Common myeloid progenitor, CD34-positive (primary cell): ENCODE measurements around the gene MT1F.
A peak's percentile ranks its signal among the peaks of the same experiment; 100 is the strongest.
"Not testable (repeated sequence)": the region's sequence is repeated elsewhere in the genome, so short reads cannot be mapped to it uniquely, and the experiment has no call there.

Experiments
- CTCF ChIA-PET: fragments of 350-600 bp; sonication (Branson Sonifier 250); formaldehyde crosslinking; loops from one replicate; lab custom pipeline; 2021; ENCODE audit warnings: antibody characterized with exemption; lab: Charles Lee
- POLR2A ChIA-PET: fragments of 350-600 bp; sonication (Branson Sonifier 250); formaldehyde crosslinking; loops from one replicate; lab custom pipeline; 2021; ENCODE audit warnings: antibody characterized with exemption; lab: Charles Lee
- DNase-seq, 3 donors: peaks; one replicate each; pipeline versions ENCODE4 v3.0.0 to v3.0.0-alpha.2; 2013
- H3K27ac ChIP-seq, 2 experiments: 1 replicate in 1 of 2; 2 replicates in 1 of 2; pipeline ENCODE4 v1.7.0; 2013; ENCODE audit warnings: inconsistent platforms in 2 of 2, low read length in 2 of 2, mild to moderate bottlenecking in 2 of 2, low read depth in 1 of 2, moderate library complexity in 1 of 2; ENCODE audit not compliant: severe bottlenecking in 2 of 2, insufficient read depth in 1 of 2, poor library complexity in 1 of 2
- H3K27me3 ChIP-seq, 5 experiments: replicated peaks in 2 of 5; 1 replicate in 3 of 5; 2 replicates in 2 of 5; pipeline versions ENCODE4 v1.6.1 to v1.7.0; 2013; ENCODE audit warnings: low read length in 4 of 5, mild to moderate bottlenecking in 2 of 5, moderate library complexity in 2 of 5, inconsistent platforms in 1 of 5; ENCODE audit not compliant: insufficient read depth in 5 of 5, control insufficient read depth in 4 of 5
- H3K36me3 ChIP-seq, 4 experiments: 1 replicate in 2 of 4; 2 replicates in 2 of 4; pipeline versions ENCODE4 v1.6.1 to v1.7.0; 2013; ENCODE audit warnings: low read length in 3 of 4, control low read depth in 1 of 4, mild to moderate bottlenecking in 1 of 4; ENCODE audit not compliant: control insufficient read depth in 4 of 4, insufficient read depth in 4 of 4
- H3K4me1 ChIP-seq, 4 experiments: 1 replicate in 3 of 4; 2 replicates in 1 of 4; pipeline versions ENCODE4 v1.6.1 to v1.7.1; 2013; ENCODE audit warnings: low read length in 3 of 4, mild to moderate bottlenecking in 3 of 4, control low read depth in 1 of 4, inconsistent platforms in 1 of 4, moderate library complexity in 1 of 4; ENCODE audit not compliant: control insufficient read depth in 4 of 4, insufficient read depth in 4 of 4; ENCODE audit errors: control extremely low read depth in 1 of 4
- H3K4me3 ChIP-seq, 7 experiments: 1 replicate in 4 of 7; 2 replicates in 3 of 7; pipeline versions ENCODE4 v1.5.1 to v1.7.0; 2013; ENCODE audit warnings: mild to moderate bottlenecking in 7 of 7, low read length in 6 of 7, moderate library complexity in 6 of 7, inconsistent platforms in 2 of 7, low read depth in 2 of 7, control low read depth in 1 of 7; ENCODE audit not compliant: insufficient read depth in 4 of 7, control insufficient read depth in 1 of 7; ENCODE audit errors: extremely low read depth in 1 of 7
- H3K9me3 ChIP-seq, 5 experiments: 1 replicate in 4 of 5; 2 replicates in 1 of 5; pipeline versions ENCODE4 v1.6.1 to v1.7.1; 2013; ENCODE audit warnings: low read length in 4 of 5, mild to moderate bottlenecking in 2 of 5, inconsistent platforms in 1 of 5, low read depth in 1 of 5, moderate library complexity in 1 of 5; ENCODE audit not compliant: control insufficient read depth in 4 of 5, insufficient read depth in 2 of 5; ENCODE audit errors: control extremely low read depth in 1 of 5
- WGBS: methylation state at CpG from one replicate; pipeline ENCODE4 v1.1.5; 2013; ENCODE audit not compliant: insufficient coverage; 5-methylcytosine and 5-hydroxymethylcytosine counted together

The MT1F gene

DNA sequence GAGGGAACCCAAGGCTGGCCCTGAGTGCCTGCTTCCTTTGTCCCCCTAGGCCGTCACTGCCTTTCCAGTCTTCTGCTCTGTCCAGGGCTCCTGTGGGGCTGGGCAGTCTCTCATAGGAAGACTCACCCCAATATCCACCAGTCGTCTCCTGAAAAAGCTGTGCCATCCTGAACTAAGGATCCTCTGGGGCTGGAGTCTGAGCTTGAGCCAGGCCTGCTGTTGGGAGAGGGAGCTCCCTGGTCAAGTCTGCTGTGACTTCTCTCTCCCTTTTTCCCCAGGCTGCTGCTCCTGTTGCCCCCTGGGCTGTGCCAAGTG is 12.8 kb downstream of the MT1F start:
- DNase-seq: no peak
- ChIA-PET POLR2A (interaction anchor here (0.6 kb wide), 1 partner anchor 68 kb away, joined by 3 read pairs; no protein-coding TSS in a partner anchor), CTCF (interaction anchor here (1.0 to 7.2 kb wide), 4 partner anchors 9 to 32 kb away, joined by 3 to 42 read pairs (median 4); partner anchors contain the start of gene MT1X)
- no peak overlapping the region for H3K4me3 ChIP-seq
- H3K4me1 ChIP-seq: peaks cover 0 to 19% (median 6%) of the 10 kb centered on the region in 4 experiments
- H3K9me3 ChIP-seq: no peaks in the 10 kb centered on the region
- H3K36me3 ChIP-seq: no peaks in the 10 kb centered on the region
- H3K27ac ChIP-seq: no peak overlapping the region
- WGBS: 71% methylated on average over 2 of the region's 2 CpGs
- peaks cover 8 to 92% (median 48%) of the 10 kb centered on the region in 5 experiments for H3K27me3 ChIP-seq

DNA sequence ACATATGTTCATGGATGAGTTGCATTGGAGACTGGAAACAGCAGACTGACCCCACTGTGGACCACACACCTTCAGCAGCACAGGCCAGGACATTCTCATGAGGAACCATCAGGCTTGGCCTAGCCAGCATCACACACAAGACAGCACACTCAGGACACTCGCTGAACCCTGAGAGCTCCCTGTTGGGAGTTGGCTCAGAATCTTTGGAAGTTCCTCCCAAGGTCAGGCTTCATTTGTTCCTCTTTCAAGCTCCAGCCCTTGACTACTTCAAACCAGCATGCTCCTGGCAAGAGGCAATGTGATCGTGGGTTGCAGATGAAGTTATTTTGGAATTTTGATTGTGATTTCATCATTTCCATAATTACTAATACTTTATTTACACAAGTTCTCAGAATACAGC is 13.9 kb downstream of the MT1F start:
- H3K36me3 ChIP-seq, H3K27ac ChIP-seq, H3K4me3 ChIP-seq, POLR2A ChIA-PET, DNase-seq, H3K9me3 ChIP-seq: not testable (repeated sequence)
- Histone ChIP-seq H3K4me1 (peaks cover 0 to 27% (median 12%) of the 10 kb centered on the region in 4 experiments), H3K27me3 (peaks cover 8 to 90% (median 46%) of the 10 kb centered on the region in 5 experiments)
- CTCF ChIA-PET: interaction anchor here (2.0 to 7.2 kb wide), 2 partner anchors 11 to 30 kb away, joined by 4 to 42 read pairs; partner anchors contain the start of gene MT1X
- 100% methylated on average over 1 of the region's 2 CpGs for WGBS

DNA sequence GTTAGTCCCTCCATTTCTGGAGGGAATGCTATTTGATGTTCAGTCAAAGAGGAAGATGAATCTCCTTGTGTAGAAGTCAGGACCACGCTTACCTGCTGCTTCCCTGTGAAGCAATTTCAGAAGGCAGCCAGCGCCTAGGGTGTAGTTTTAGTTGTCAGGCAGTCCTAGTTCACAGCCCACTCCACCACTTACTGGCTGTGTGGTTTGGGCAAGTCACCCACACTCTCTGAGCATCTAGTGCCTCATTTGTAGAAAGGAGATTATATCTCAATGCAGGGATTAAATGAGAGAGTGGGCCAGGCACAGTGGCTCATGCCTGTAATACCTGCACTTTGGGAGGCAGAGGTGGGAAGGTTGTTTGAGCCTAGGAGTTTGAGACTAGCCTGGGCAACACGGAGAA is 14.4 kb downstream of the MT1F start:
- H3K27me3 ChIP-seq: peaks cover 8 to 90% (median 45%) of the 10 kb centered on the region in 5 experiments
- peaks cover 0 to 27% (median 12%) of the 10 kb centered on the region in 4 experiments for H3K4me1 ChIP-seq
- CTCF ChIA-PET: interaction anchor here (1.2 to 7.2 kb wide), 4 partner anchors 11 to 121 kb away, joined by 4 to 42 read pairs (median 5); partner anchors contain the start of gene MT1X
- H3K27ac ChIP-seq, DNase-seq, H3K36me3 ChIP-seq, H3K4me3 ChIP-seq, H3K9me3 ChIP-seq, POLR2A ChIA-PET: not testable (repeated sequence)
- 100% methylated on average over 2 of the region's 3 CpGs for WGBS

- ChIA-PET CTCF (interaction anchor here (0.9 to 7.2 kb wide), 8 partner anchors 11 to 120 kb away, joined by 3 to 42 read pairs (median 6); no protein-coding TSS in a partner anchor), POLR2A (no interaction called here)
- peaks cover 8 to 88% (median 37%) of the 10 kb centered on the region in 5 experiments for H3K27me3 ChIP-seq
- 94% methylated on average over 8 of the region's 11 CpGs for WGBS
- no peak overlapping the region for H3K27ac ChIP-seq
- DNase-seq: no peak
- H3K9me3 ChIP-seq: no peaks in the 10 kb centered on the region
- peaks cover 0 to 22% (median 9%) of the 10 kb centered on the region in 4 experiments for H3K4me1 ChIP-seq
- no peak overlapping the region for H3K4me3 ChIP-seq
- no peaks in the 10 kb centered on the region for H3K36me3 ChIP-seq
These were observed 15.2 kb downstream of the MT1F start for GRCh38 chr16:56672761-56673536.

GRCh38 chr16:56673921-56674320 is 16.2 kb downstream of the MT1F start:
- 34% methylated on average over 11 of the region's 12 CpGs for WGBS
- Histone ChIP-seq H3K4me3 (no peak overlapping the region), H3K27me3 (peaks cover 8 to 82% (median 28%) of the 10 kb centered on the region in 5 experiments), H3K36me3 (no peaks in the 10 kb centered on the region), H3K4me1 (peaks cover 0 to 19% (median 7%) of the 10 kb centered on the region in 4 experiments), H3K27ac (no peak overlapping the region), H3K9me3 (no peaks in the 10 kb centered on the region)
- POLR2A ChIA-PET: no interaction called here
- peak; percentile 50 to 73 (median 71) for DNase-seq
- CTCF ChIA-PET: interaction anchor here (0.9 to 7.2 kb wide), 7 partner anchors 10 to 119 kb away, joined by 5 to 42 read pairs (median 6); no protein-coding TSS in a partner anchor

- Histone ChIP-seq H3K4me1 (peaks cover 0 to 14% (median 7%) of the 10 kb centered on the region in 4 experiments), H3K27me3 (peaks cover 8 to 77% (median 24%) of the 10 kb centered on the region in 5 experiments)
- H3K27ac ChIP-seq, H3K4me3 ChIP-seq, H3K9me3 ChIP-seq, H3K36me3 ChIP-seq, POLR2A ChIA-PET: not testable (repeated sequence)
- peak in 1 of 3 donors; percentile 28 for DNase-seq
- 61% methylated on average over 4 of the region's 6 CpGs for WGBS
- CTCF ChIA-PET: interaction anchor here (0.9 to 7.2 kb wide), 5 partner anchors 9 to 115 kb away, joined by 5 to 42 read pairs (median 6); no protein-coding TSS in a partner anchor
These were observed 16.8 kb downstream of the MT1F start for GRCh38 chr16:56674570-56674969.
